C4-2B (cell line): Measurements from ENCODE around the gene TSR1.

Experiments used
- ZFX ChIP-seq: fragments of 450-650 bp; IDR thresholded peaks from 2 replicates; pipeline ENCODE4 v1.6.1; 2017
- TF ChIP-seq, protein P1 (sequence below): fragments of 450-650 bp; conservative IDR thresholded peaks from 2 replicates; pipeline ENCODE4 v1.5.1; 2017; ENCODE audit warnings: mild to moderate bottlenecking

DNA sequence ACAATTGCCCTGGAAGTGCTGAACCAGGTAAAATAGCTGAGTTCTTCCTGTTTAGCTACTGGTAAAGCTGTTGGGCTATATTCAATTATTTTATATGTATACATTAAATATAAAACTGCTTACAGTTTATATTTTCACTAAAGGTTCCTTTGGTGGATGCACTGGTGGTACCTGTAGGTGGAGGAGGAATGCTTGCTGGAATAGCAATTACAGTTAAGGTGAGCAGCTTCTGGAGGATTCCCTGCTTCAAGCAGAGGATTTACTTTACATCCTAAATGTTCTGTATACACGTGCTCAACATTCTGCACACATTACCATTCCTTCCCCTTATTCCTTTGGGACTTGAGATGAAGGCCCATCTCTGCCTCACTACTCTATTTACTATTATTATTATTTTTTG is 14.9 kb downstream of the TSR1 start:
- TF ChIP-seq, protein P1, sequence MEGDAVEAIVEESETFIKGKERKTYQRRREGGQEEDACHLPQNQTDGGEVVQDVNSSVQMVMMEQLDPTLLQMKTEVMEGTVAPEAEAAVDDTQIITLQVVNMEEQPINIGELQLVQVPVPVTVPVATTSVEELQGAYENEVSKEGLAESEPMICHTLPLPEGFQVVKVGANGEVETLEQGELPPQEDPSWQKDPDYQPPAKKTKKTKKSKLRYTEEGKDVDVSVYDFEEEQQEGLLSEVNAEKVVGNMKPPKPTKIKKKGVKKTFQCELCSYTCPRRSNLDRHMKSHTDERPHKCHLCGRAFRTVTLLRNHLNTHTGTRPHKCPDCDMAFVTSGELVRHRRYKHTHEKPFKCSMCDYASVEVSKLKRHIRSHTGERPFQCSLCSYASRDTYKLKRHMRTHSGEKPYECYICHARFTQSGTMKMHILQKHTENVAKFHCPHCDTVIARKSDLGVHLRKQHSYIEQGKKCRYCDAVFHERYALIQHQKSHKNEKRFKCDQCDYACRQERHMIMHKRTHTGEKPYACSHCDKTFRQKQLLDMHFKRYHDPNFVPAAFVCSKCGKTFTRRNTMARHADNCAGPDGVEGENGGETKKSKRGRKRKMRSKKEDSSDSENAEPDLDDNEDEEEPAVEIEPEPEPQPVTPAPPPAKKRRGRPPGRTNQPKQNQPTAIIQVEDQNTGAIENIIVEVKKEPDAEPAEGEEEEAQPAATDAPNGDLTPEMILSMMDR = no peak
- no peak for TF ChIP-seq ZFX
